HEK293 (cell line): Measurements from ENCODE around the gene MEAF6.

Source experiments
- CTCF ChIA-PET: fragments of 350-600 bp; formaldehyde crosslinking; extraction: SDS; loops from one replicate; lab custom pipeline; 2021; ENCODE audit warnings: antibody characterized with exemption; lab: Yijun Ruan, JAX
- POLR2A ChIA-PET: fragments of 300-600 bp; formaldehyde crosslinking; extraction: SDS; loops from one replicate; lab custom pipeline; 2020; ENCODE audit warnings: antibody characterized with exemption, inconsistent platforms; lab: Yijun Ruan, JAX
- H3K27ac ChIP-seq: fragments of 200-500 bp; sonication (Bioruptor generic); 2 replicates; pipeline ENCODE4 v1.5.1; 2014; ENCODE audit warnings: low read depth, low read length, control low read depth, inconsistent platforms; ENCODE audit errors: extremely low read depth
- H3K36me3 ChIP-seq, 2 experiments: fragments of 200-500 bp in 1 of 2; sonication (Bioruptor generic) in 1 of 2; 1 replicate in 1 of 2; 2 replicates in 1 of 2; pipeline ENCODE4 v1.5.1; 2014 to 2017; ENCODE audit warnings: inconsistent platforms in 2 of 2, low read length in 2 of 2; ENCODE audit not compliant: control insufficient read depth in 2 of 2, insufficient read depth in 1 of 2
- H3K4me1 ChIP-seq: fragments of 200-500 bp; sonication (Bioruptor generic); 2 replicates; pipeline ENCODE4 v1.5.1; 2014; ENCODE audit warnings: mild to moderate bottlenecking, low read length, inconsistent platforms; ENCODE audit not compliant: control insufficient read depth, insufficient read depth
- H3K4me3 ChIP-seq: 2 replicates; pipeline ENCODE4 v1.5.1; 2011; ENCODE audit warnings: low read depth, mild to moderate bottlenecking, control low read depth, low read length, moderate library complexity
- H3K9me3 ChIP-seq: fragments of 200-500 bp; sonication (Bioruptor generic); 2 replicates; pipeline ENCODE4 v1.5.1; 2014; ENCODE audit warnings: low read depth, low read length, inconsistent platforms; ENCODE audit not compliant: control insufficient read depth, insufficient read depth
- GLI2 ChIP-seq: fragments of 450-650 bp; formaldehyde crosslinking; IDR thresholded peaks from 2 replicates; pipeline ENCODE4; 2017; ENCODE audit warnings: missing biosample characterization, missing genetic modification characterization, low read depth, borderline replicate concordance
- KLF10 ChIP-seq: fragments of 450-650 bp; IDR thresholded peaks from 2 replicates; pipeline ENCODE4 v1.5.1; 2018; ENCODE audit warnings: missing biosample characterization, mild to moderate bottlenecking, missing genetic modification characterization
- KLF9 ChIP-seq: fragments of 450-650 bp; formaldehyde crosslinking; IDR thresholded peaks from 2 replicates; pipeline ENCODE4 v1.5.1; 2016; ENCODE audit warnings: missing biosample characterization, missing genetic modification characterization, low read depth
- RBAK ChIP-seq: fragments of 450-650 bp; formaldehyde crosslinking; IDR thresholded peaks from 2 replicates; pipeline ENCODE4 v1.5.1; 2016; ENCODE audit warnings: missing biosample characterization, missing genetic modification characterization
- SCRT1 ChIP-seq: fragments of 450-650 bp; formaldehyde crosslinking; IDR thresholded peaks from 2 replicates; pipeline ENCODE4 v1.5.1; 2016; ENCODE audit warnings: missing biosample characterization, missing genetic modification characterization, borderline replicate concordance
- ZNF211 ChIP-seq: fragments of 450-650 bp; formaldehyde crosslinking; IDR thresholded peaks from 2 replicates; pipeline ENCODE4 v1.5.1; 2016; ENCODE audit warnings: low read depth, missing biosample characterization, missing genetic modification characterization
- ZNF214 ChIP-seq: fragments of 450-650 bp; formaldehyde crosslinking; IDR thresholded peaks from 2 replicates; pipeline ENCODE4 v1.5.1; 2017; ENCODE audit warnings: missing biosample characterization, mild to moderate bottlenecking, missing genetic modification characterization, borderline replicate concordance
- ZNF341 ChIP-seq: fragments of 450-650 bp; formaldehyde crosslinking; IDR thresholded peaks from 2 replicates; pipeline ENCODE4; 2016; ENCODE audit warnings: low read depth, missing biosample characterization, missing genetic modification characterization
- ZNF350 ChIP-seq: fragments of 450-650 bp; formaldehyde crosslinking; IDR thresholded peaks from 2 replicates; pipeline ENCODE4 v1.5.0; 2017; ENCODE audit warnings: missing biosample characterization, mild to moderate bottlenecking, missing genetic modification characterization
- ZNF571 ChIP-seq: fragments of 450-650 bp; formaldehyde crosslinking; IDR thresholded peaks from 2 replicates; pipeline ENCODE4 v1.5.0; 2017; ENCODE audit warnings: missing biosample characterization, missing genetic modification characterization
- ZNF585B ChIP-seq: fragments of 450-650 bp; formaldehyde crosslinking; IDR thresholded peaks from 2 replicates; pipeline ENCODE4 v1.5.1; 2016; ENCODE audit warnings: missing biosample characterization, missing genetic modification characterization
- ZNF624 ChIP-seq: fragments of 450-650 bp; formaldehyde crosslinking; IDR thresholded peaks from 2 replicates; pipeline ENCODE4 v1.5.1; 2017; ENCODE audit warnings: missing biosample characterization, missing genetic modification characterization
- ZNF654 ChIP-seq: fragments of 450-650 bp; formaldehyde crosslinking; IDR thresholded peaks from 2 replicates; pipeline ENCODE4 v1.5.1; 2016; ENCODE audit warnings: low read depth, missing biosample characterization, missing genetic modification characterization
- ZNF664 ChIP-seq: fragments of 450-650 bp; formaldehyde crosslinking; IDR thresholded peaks from 2 replicates; pipeline ENCODE4 v1.5.1; 2016; ENCODE audit warnings: missing biosample characterization, missing genetic modification characterization
- ZNF843 ChIP-seq: fragments of 450-650 bp; formaldehyde crosslinking; IDR thresholded peaks from 2 replicates; pipeline ENCODE4 v1.5.1; 2016; ENCODE audit warnings: missing biosample characterization, missing genetic modification characterization
- ZSCAN23 ChIP-seq: fragments of 450-650 bp; formaldehyde crosslinking; IDR thresholded peaks from 2 replicates; pipeline ENCODE4 v1.5.1; 2016; ENCODE audit warnings: missing biosample characterization, missing genetic modification characterization
- TF ChIP-seq, protein P1 (sequence below): fragments of 450-650 bp; formaldehyde crosslinking; IDR thresholded peaks from 2 replicates; pipeline ENCODE4 v1.5.1; 2016; ENCODE audit warnings: missing biosample characterization, missing genetic modification characterization
- TF ChIP-seq, protein P2 (sequence below): sonication (generic); formaldehyde crosslinking; IDR thresholded peaks from 2 replicates; pipeline ENCODE4 v1.8.1; 2022; ENCODE audit warnings: mild to moderate bottlenecking, moderate library complexity, missing genetic modification reagents
- TF ChIP-seq, protein P3 (sequence below): fragments of 450-650 bp; formaldehyde crosslinking; IDR thresholded peaks from 2 replicates; pipeline ENCODE4 v1.5.1; 2017; ENCODE audit warnings: missing biosample characterization, missing genetic modification characterization
- TF ChIP-seq, protein P4 (sequence below): fragments of 450-650 bp; formaldehyde crosslinking; IDR thresholded peaks from 2 replicates; pipeline ENCODE4 v1.5.1; 2017; ENCODE audit warnings: missing biosample characterization, missing genetic modification characterization
- TF ChIP-seq, protein P5 (sequence below): fragments of 450-650 bp; formaldehyde crosslinking; IDR thresholded peaks from 2 replicates; pipeline ENCODE4 v1.5.1; 2016; ENCODE audit warnings: missing biosample characterization, missing genetic modification characterization
- TF ChIP-seq, protein P6 (sequence below): fragments of 450-650 bp; formaldehyde crosslinking; IDR thresholded peaks from 2 replicates; pipeline ENCODE4 v1.5.1; 2016; ENCODE audit warnings: missing biosample characterization, missing genetic modification characterization

The MEAF6 gene

DNA sequence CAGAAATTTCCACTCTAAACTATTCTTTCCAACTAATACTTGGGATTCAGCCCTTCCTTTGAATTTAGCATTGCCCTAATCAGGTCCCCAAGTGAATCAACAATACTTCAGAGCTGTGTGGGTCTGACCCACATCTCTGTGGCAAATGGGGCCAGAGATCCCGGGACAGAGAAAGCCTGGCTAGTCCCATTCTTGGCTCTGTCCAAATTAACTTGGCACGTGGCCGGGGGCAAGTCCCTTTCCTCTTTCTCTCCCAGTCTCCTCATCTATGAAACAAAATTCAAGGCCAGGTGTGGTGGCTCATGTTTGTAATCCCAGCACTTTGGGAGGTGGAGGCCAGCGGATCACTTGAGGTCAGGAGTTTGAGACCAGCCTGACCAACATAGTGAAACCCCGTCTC is 46.5 kb downstream of the MEAF6 start:
- Histone ChIP-seq H3K4me1 (peaks cover 11% of the 10 kb centered on the region; the same call in 1 of the 2 replicates), H3K27ac (no peak overlapping the region), H3K9me3 (no peaks in the 10 kb centered on the region), H3K4me3 (no peak overlapping the region), H3K36me3 (no peaks in the 10 kb centered on the region)
- CTCF ChIA-PET, result interaction anchor here (0.9 kb wide), 1 partner anchor 10 kb away, joined by 4 read pairs; no protein-coding TSS in a partner anchor
- POLR2A ChIA-PET, result interaction anchor here (0.6 kb wide), 1 partner anchor 340 kb away, joined by 3 read pairs; the partner anchor contains the start of genes C1orf122 and YRDC
- no peak for TF ChIP-seq ZNF350
- no peak for TF ChIP-seq ZNF843 (tag by site-specific recombination)
- no peak for TF ChIP-seq SCRT1 (tag by site-specific recombination)
- TF ChIP-seq ZNF341 (tag by site-specific recombination), result no peak
- no peak for TF ChIP-seq ZSCAN23
- no peak for TF ChIP-seq ZNF654
- no peak for TF ChIP-seq ZNF211 (tag by site-specific recombination)
- TF ChIP-seq ZNF214 (tag by site-specific recombination), result no peak
- TF ChIP-seq, protein P1, sequence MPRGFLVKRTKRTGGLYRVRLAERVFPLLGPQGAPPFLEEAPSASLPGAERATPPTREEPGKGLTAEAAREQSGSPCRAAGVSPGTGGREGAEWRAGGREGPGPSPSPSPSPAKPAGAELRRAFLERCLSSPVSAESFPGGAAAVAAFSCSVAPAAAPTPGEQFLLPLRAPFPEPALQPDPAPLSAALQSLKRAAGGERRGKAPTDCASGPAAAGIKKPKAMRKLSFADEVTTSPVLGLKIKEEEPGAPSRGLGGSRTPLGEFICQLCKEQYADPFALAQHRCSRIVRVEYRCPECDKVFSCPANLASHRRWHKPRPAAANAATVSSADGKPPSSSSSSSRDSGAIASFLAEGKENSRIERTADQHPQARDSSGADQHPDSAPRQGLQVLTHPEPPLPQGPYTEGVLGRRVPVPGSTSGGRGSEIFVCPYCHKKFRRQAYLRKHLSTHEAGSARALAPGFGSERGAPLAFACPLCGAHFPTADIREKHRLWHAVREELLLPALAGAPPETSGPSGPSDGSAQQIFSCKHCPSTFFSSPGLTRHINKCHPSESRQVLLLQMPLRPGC (tag by site-specific recombination), result no peak
- TF ChIP-seq, protein P2, sequence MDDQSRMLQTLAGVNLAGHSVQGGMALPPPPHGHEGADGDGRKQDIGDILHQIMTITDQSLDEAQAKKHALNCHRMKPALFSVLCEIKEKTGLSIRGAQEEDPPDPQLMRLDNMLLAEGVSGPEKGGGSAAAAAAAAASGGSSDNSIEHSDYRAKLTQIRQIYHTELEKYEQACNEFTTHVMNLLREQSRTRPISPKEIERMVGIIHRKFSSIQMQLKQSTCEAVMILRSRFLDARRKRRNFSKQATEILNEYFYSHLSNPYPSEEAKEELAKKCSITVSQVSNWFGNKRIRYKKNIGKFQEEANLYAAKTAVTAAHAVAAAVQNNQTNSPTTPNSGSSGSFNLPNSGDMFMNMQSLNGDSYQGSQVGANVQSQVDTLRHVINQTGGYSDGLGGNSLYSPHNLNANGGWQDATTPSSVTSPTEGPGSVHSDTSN (CRISPR knock-in tag), result no peak
- no peak for TF ChIP-seq GLI2 (tag by site-specific recombination)

DNA sequence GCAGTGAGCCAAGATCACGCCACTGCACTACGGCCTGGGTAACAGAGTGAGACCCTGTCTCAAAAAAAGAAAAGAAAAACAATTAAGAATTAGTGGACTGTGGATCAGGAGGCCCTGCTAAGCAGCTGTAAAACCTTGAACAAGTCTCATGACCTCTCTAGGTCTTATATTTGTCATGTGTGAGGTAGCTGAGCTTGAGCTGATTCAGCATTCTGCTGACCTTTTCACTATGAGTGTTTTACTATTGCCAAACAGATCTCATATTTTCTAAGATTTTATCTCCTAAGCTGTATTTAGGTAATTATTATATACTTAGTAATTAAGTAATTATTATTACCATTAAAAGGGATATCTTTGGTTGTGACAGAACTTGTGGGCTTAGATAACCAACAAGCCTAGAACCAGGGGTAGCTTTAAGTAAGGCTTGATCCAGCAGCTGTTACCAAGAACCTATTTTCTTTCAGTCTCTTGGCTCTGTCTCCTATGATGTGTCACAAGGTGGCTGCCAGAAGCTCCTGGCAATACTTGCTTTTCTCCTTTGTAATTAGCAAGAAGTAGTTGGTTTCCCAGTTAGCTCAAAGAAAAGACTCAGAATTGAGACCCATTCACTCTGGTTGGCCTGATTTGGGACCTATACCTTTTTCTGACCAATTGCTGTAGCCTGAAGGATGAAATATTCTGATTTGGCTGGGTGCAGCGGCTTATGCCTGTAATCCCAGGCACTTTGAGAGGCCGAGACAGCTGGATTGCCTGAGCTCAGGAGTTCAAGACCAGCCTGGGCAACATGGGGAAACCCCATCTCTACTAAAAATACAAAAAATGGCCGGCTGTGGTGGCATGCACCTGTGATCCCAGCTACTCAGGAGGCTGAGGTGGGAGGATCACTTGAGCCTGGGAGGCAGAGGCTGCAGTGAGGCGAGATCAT is 48.7 kb downstream of the MEAF6 start:
- H3K27ac ChIP-seq, result no peak overlapping the region
- H3K4me1 ChIP-seq, result no peaks in the 10 kb centered on the region
- H3K9me3 ChIP-seq, result no peaks in the 10 kb centered on the region
- ChIA-PET CTCF (interaction anchor here (0.6 to 2.3 kb wide), 6 partner anchors 9 to 137 kb away, joined by 3 to 18 read pairs (median 5); partner anchors contain the start of gene ZC3H12A), POLR2A (interaction anchor here (0.7 to 3.0 kb wide), 3 partner anchors 9 to 26 kb away, joined by 3 to 19 read pairs (median 3); partner anchors contain the start of gene ZC3H12A)
- no peak overlapping the region for H3K4me3 ChIP-seq
- no peaks in the 10 kb centered on the region for H3K36me3 ChIP-seq
- TF ChIP-seq, protein P3, sequence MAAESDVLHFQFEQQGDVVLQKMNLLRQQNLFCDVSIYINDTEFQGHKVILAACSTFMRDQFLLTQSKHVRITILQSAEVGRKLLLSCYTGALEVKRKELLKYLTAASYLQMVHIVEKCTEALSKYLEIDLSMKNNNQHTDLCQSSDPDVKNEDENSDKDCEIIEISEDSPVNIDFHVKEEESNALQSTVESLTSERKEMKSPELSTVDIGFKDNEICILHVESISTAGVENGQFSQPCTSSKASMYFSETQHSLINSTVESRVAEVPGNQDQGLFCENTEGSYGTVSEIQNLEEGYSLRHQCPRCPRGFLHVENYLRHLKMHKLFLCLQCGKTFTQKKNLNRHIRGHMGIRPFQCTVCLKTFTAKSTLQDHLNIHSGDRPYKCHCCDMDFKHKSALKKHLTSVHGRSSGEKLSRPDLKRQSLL (tag by site-specific recombination), result no peak
- no peak for TF ChIP-seq RBAK
- TF ChIP-seq ZNF664 (tag by site-specific recombination), result no peak
- TF ChIP-seq, protein P4, sequence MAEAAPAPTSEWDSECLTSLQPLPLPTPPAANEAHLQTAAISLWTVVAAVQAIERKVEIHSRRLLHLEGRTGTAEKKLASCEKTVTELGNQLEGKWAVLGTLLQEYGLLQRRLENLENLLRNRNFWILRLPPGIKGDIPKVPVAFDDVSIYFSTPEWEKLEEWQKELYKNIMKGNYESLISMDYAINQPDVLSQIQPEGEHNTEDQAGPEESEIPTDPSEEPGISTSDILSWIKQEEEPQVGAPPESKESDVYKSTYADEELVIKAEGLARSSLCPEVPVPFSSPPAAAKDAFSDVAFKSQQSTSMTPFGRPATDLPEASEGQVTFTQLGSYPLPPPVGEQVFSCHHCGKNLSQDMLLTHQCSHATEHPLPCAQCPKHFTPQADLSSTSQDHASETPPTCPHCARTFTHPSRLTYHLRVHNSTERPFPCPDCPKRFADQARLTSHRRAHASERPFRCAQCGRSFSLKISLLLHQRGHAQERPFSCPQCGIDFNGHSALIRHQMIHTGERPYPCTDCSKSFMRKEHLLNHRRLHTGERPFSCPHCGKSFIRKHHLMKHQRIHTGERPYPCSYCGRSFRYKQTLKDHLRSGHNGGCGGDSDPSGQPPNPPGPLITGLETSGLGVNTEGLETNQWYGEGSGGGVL, result no peak
- TF ChIP-seq, protein P5, sequence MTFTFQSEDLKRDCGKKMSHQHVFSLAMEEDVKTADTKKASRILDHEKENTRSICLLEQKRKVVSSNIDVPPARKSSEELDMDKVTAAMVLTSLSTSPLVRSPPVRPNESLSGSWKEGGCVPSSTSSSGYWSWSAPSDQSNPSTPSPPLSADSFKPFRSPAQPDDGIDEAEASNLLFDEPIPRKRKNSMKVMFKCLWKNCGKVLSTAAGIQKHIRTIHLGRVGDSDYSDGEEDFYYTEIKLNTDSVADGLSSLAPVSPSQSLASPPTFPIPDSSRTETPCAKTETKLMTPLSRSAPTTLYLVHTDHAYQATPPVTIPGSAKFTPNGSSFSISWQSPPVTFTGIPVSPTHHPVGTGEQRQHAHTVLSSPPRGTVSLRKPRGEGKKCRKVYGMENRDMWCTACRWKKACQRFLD, result no peak
- TF ChIP-seq, protein P6, sequence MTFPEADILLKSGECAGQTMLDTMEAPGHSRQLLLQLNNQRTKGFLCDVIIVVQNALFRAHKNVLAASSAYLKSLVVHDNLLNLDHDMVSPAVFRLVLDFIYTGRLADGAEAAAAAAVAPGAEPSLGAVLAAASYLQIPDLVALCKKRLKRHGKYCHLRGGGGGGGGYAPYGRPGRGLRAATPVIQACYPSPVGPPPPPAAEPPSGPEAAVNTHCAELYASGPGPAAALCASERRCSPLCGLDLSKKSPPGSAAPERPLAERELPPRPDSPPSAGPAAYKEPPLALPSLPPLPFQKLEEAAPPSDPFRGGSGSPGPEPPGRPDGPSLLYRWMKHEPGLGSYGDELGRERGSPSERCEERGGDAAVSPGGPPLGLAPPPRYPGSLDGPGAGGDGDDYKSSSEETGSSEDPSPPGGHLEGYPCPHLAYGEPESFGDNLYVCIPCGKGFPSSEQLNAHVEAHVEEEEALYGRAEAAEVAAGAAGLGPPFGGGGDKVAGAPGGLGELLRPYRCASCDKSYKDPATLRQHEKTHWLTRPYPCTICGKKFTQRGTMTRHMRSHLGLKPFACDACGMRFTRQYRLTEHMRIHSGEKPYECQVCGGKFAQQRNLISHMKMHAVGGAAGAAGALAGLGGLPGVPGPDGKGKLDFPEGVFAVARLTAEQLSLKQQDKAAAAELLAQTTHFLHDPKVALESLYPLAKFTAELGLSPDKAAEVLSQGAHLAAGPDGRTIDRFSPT (tag by site-specific recombination), result no peak
- no peak for TF ChIP-seq ZNF571
- no peak for TF ChIP-seq KLF9 (tag by site-specific recombination)
- no peak for TF ChIP-seq ZNF585B (tag by site-specific recombination)
- TF ChIP-seq ZNF624 (tag by site-specific recombination), result no peak
- TF ChIP-seq KLF10 (tag by site-specific recombination), result no peak
